A549 treated with GW870086 at 1 μM for 4 hours (cell line): ENCODE results near the gene CNPY2. TPM values are rescaled to one million over a fixed set of nuclear protein-coding genes. Genes with fewer than 3 reads are reported as not detected.

Experiments used
- total RNA-seq: library from RNA; stranded (reverse); fragments of 200-300 nt; extraction: Qiagen RNA extraction; gene quantifications from 5 replicates; pipeline ENCODE4 v1.2.3, GENCODE V29; 2022; ENCODE audit warnings: low read depth

Gene CNPY2
- 115 to 162 TPM (median 149 TPM) in 5 replicates for total RNA-seq

GRCh38 chr12:56315622-56316473 is at the start of gene CNPY2:
Gene CNPY2 (minus strand): TSS chr12:56315988. CDS start chr12:56315217, 771 bp downstream.

GRCh38 chr12:56362130-56363059 is 46.6 kb upstream of the CNPY2 start, which contains the start of gene APOF:
Gene APOF (minus strand): TSS chr12:56362857. CDS start chr12:56362745, 112 bp downstream.

GRCh38 chr12:56359851-56360767 is 44.3 kb upstream of the CNPY2 start, which contains the start of gene STAT2:
Gene STAT2 (minus strand): TSS chr12:56360107. CDS start chr12:56356571, 3,536 bp downstream.

GRCh38 chr12:56338308-56339157 is 22.7 kb upstream of the CNPY2 start, which contains the start of gene IL23A:
Gene IL23A (plus strand): TSS chr12:56338884. CDS start chr12:56339045, 161 bp downstream.

GRCh38 chr12:56333679-56334489 is 18.1 kb upstream of the CNPY2 start, which contains the start of gene PAN2:
Gene PAN2 (minus strand): TSS chr12:56334000. CDS start chr12:56333094, 906 bp downstream.

GRCh38 chr12:56299853-56300643 is 15.7 kb downstream of the CNPY2 start, which contains the start of gene CS:
Gene CS (minus strand): TSS chr12:56300330. CDS start chr12:56300201, 129 bp downstream.

GRCh38 chr12:56266693-56267442 is 48.9 kb downstream of the CNPY2 start, which contains the start of gene COQ10A:
Gene COQ10A (plus strand): TSS chr12:56266942. CDS start chr12:56267119, 177 bp downstream.

Other genes starting within 250 kb of the CNPY2 start
- 0.95 to 3.0 TPM (median 1.4 TPM) in 5 replicates for gene ERBB3, start 235.8 kb downstream of the CNPY2 start, total RNA-seq
- 283 to 329 TPM (median 289 TPM) in 5 replicates for gene PA2G4, start 211.4 kb downstream of the CNPY2 start, total RNA-seq
- 5,218 to 5,761 TPM (median 5,566 TPM) in 5 replicates for gene RPL41, start 199.4 kb downstream of the CNPY2 start, total RNA-seq
- gene ZC3H10, start 197.7 kb downstream of the CNPY2 start, total RNA-seq = 2.4 to 3.6 TPM (median 2.6 TPM) in 5 replicates
- 63.1 to 68.1 TPM (median 65.7 TPM) in 5 replicates for gene ESYT1, start 187.7 kb downstream of the CNPY2 start, total RNA-seq
- 72.9 to 93.3 TPM (median 80.4 TPM) in 5 replicates for gene MYL6B, start 163.4 kb downstream of the CNPY2 start, total RNA-seq
- 2,118 to 2,979 TPM (median 2,161 TPM) in 5 replicates for gene MYL6, start 157.6 kb downstream of the CNPY2 start, total RNA-seq
- gene SMARCC2, start 126.5 kb downstream of the CNPY2 start, total RNA-seq = 27.3 to 35.8 TPM (median 34.5 TPM) in 5 replicates
- 20.0 to 27.0 TPM (median 24.3 TPM) in 5 replicates for gene RNF41, start 94.1 kb downstream of the CNPY2 start, total RNA-seq
- 53.0 to 66.2 TPM (median 57.4 TPM) in 5 replicates for gene NABP2, start 91.6 kb downstream of the CNPY2 start, total RNA-seq
- gene SLC39A5, start 85.9 kb downstream of the CNPY2 start, total RNA-seq = 0.34 TPM in 1 of 5 replicates, not detected in the others
- 37.2 to 45.2 TPM (median 43.7 TPM) in 5 replicates for gene ANKRD52, start 57.6 kb downstream of the CNPY2 start, total RNA-seq
- 16.2 to 17.4 TPM (median 17.0 TPM) in 5 replicates for gene COQ10A, start 49.0 kb downstream of the CNPY2 start, total RNA-seq
- gene CS, start 15.7 kb downstream of the CNPY2 start, total RNA-seq = 153 to 169 TPM (median 159 TPM) in 5 replicates
- gene PAN2, start 18.0 kb upstream of the CNPY2 start, total RNA-seq = 13.1 to 19.3 TPM (median 15.9 TPM) in 5 replicates
- gene IL23A, start 22.9 kb upstream of the CNPY2 start, total RNA-seq = 0.21 to 0.70 TPM (median 0.49 TPM) in 4 of 5 replicates, not detected in the other
- gene STAT2, start 44.1 kb upstream of the CNPY2 start, total RNA-seq = 9.8 to 13.2 TPM (median 11.6 TPM) in 5 replicates
- gene APOF, start 46.9 kb upstream of the CNPY2 start, total RNA-seq = not detected in 5 replicates
- 32.5 to 39.5 TPM (median 35.5 TPM) in 5 replicates for gene TIMELESS, start 133.4 kb upstream of the CNPY2 start, total RNA-seq
- gene MIP, start 138.7 kb upstream of the CNPY2 start, total RNA-seq = 0.14 TPM in 1 of 5 replicates, not detected in the others
- 1.7 to 2.0 TPM (median 1.9 TPM) in 5 replicates for gene SPRYD4, start 152.6 kb upstream of the CNPY2 start, total RNA-seq
- gene GLS2, start 172.2 kb upstream of the CNPY2 start, total RNA-seq = 0.08 to 0.37 TPM (median 0.31 TPM) in 4 of 5 replicates, not detected in the other
- gene RBMS2, start 205.8 kb upstream of the CNPY2 start, total RNA-seq = 8.6 to 11.0 TPM (median 10.8 TPM) in 5 replicates